Measurements from ENCODE around the gene IRAK2.
"Not testable (repeated sequence)": the region's sequence is repeated elsewhere in the genome, so short reads cannot be mapped to it uniquely, and the experiment has no call there.

IRAK2 gene

DNA sequence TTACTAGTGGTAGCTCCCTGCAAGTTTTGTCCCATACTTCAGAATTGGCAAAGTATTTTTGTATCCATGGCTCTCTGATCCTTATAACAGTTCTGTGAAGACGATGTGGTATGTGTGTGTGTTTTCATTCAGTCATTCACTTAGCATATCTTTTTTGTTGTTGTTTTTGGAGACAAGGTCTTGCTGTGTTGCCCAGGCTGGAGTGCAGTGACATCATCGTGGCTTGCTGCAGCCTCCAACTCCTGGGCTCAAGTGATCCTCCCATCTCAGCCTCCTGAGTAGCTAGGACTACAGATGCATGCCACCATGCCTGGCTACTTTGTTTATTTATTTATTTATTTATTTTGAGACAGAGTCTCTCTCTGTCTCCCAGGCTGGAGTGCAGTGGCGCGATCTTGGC, 11.4 kb downstream of the IRAK2 start:
- not testable (repeated sequence) for H3K4me3 ChIP-seq (ENCODE audit: low read length in 2 of 2); H3K27ac ChIP-seq (ENCODE audit: low read depth in 2 of 2, low read length in 2 of 2); H3K27me3 ChIP-seq (ENCODE audit: control insufficient read depth in 2 of 2, insufficient read depth in 2 of 2, low read length in 2 of 2); H3K4me1 ChIP-seq (ENCODE audit: control insufficient read depth in 2 of 2, insufficient read depth in 2 of 2, low read length in 2 of 2); H3K9me3 ChIP-seq (ENCODE audit: control insufficient read depth in 2 of 2, low read length in 2 of 2); H3K36me3 ChIP-seq (ENCODE audit: control insufficient read depth in 2 of 2, insufficient read depth in 2 of 2, low read length in 2 of 2); H3K9ac ChIP-seq (ENCODE audit: low read depth in 1 of 2, low read length in 2 of 2)

DNA sequence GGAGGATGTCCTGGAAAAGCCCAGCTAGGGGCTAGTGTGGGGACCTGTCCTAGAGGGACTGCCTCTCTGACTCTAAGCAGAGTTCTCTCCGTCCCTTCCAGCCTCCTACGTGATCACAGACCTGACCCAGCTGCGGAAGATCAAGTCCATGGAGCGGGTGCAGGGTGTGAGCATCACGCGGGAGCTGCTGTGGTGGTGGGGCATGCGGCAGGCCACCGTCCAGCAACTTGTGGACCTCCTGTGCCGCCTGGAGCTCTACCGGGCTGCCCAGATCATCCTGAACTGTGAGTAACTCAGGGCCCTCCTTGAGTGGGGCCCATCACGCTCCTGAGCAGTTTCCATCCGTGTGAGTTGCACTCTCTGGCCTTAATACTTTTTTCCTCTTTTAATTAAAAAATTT, 13.0 kb downstream of the IRAK2 start:
- no peaks in the 10 kb centered on the region for H3K4me1 ChIP-seq (ENCODE audit: control insufficient read depth in 2 of 2, insufficient read depth in 2 of 2, low read length in 2 of 2)
- no peaks in the 10 kb centered on the region for H3K9me3 ChIP-seq (ENCODE audit: control insufficient read depth in 2 of 2, low read length in 2 of 2)

DNA sequence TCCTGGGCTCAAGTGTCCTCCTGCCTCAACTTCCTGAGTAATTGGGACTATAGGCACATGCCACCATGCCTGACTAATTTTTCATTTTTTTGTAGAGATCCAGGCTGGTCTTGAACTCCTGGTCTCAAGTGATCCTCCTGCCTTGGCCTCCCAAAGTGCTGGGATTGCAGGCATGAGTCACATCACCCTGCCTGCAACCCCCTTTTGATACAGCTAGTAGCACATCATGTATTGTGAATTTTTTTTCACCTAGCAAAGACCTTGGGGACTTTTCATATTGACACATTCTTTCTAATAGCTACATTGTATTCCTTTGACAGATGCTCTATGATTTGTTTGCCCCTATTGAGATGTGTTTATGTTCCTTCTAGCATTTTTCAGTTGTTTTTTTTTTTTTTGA, 14.2 kb downstream of the IRAK2 start:
- Histone ChIP-seq H3K27ac (ENCODE audit: low read depth in 2 of 2, low read length in 2 of 2) (no peak overlapping the region), H3K9me3 (ENCODE audit: control insufficient read depth in 2 of 2, low read length in 2 of 2) (no peaks in the 10 kb centered on the region), H3K27me3 (ENCODE audit: control insufficient read depth in 2 of 2, insufficient read depth in 2 of 2, low read length in 2 of 2) (no peaks in the 10 kb centered on the region), H3K4me3 (ENCODE audit: low read length in 2 of 2) (no peak overlapping the region), H3K9ac (ENCODE audit: low read depth in 1 of 2, low read length in 2 of 2) (no peak overlapping the region), H3K4me1 (ENCODE audit: control insufficient read depth in 2 of 2, insufficient read depth in 2 of 2, low read length in 2 of 2) (no peaks in the 10 kb centered on the region), H3K36me3 (ENCODE audit: control insufficient read depth in 2 of 2, insufficient read depth in 2 of 2, low read length in 2 of 2) (no peaks in the 10 kb centered on the region)

More for the DNA sequence above, 13.0 kb downstream of the IRAK2 start:
- H3K9ac ChIP-seq (ENCODE audit: low read depth in 1 of 2, low read length in 2 of 2), result no peak overlapping the region
- H3K4me3 ChIP-seq (ENCODE audit: low read length in 2 of 2), result no peak overlapping the region
- H3K27ac ChIP-seq (ENCODE audit: low read depth in 2 of 2, low read length in 2 of 2), result no peak overlapping the region
- H3K36me3 ChIP-seq (ENCODE audit: control insufficient read depth in 2 of 2, insufficient read depth in 2 of 2, low read length in 2 of 2), result no peaks in the 10 kb centered on the region
- no peaks in the 10 kb centered on the region for H3K27me3 ChIP-seq (ENCODE audit: control insufficient read depth in 2 of 2, insufficient read depth in 2 of 2, low read length in 2 of 2)

DNA sequence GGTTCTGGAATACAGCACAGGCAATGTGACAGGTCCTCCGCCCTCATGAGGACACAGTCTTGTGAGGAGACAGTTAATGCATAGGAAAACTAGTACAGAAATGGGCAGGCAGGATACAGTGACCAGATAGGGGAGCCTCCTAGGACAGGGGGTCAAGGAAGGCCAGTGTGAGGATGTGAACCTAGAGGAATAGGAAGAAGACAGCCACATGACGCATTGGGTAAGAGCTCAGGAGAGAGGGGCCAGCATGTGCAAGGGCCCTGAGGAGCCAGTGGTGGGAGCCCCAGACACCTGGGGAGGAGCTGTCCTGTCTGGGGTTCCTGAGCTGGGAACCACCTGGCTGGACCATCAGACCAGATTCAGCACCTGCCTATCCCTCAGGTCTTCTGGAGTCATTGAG, 15.6 kb downstream of the IRAK2 start:
- no peak overlapping the region for H3K27ac ChIP-seq (ENCODE audit: low read depth in 2 of 2, low read length in 2 of 2)

DNA sequence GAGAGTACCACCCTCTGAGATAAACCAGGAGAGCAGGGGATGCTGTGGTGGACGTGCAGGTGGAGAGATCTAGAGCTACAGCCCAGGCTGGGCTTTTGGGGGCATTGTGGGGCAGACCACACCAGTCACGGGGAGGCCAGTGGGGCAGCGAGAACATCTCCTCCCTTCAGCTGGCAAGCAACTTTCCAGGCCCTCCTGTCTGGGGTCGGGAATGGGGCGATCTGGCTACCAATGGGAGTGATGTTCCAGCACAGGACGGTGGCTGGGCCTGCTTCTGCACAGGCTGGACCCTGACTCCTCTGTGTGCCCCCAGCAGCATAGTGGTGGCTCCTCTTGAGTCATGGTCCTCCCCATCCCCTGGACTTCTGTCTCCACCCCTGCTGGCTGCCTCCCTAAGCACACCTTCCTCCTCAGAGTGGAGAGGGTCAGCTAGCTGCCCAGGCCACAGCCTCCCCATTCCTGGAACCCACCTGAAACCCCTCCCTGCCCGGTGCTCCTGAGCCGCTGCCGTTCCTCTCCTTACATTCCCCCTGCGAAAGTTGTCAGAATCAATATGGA, 16.1 kb downstream of the IRAK2 start:
- Histone ChIP-seq H3K9me3 (ENCODE audit: control insufficient read depth in 2 of 2, low read length in 2 of 2) (no peaks in the 10 kb centered on the region), H3K4me1 (ENCODE audit: control insufficient read depth in 2 of 2, insufficient read depth in 2 of 2, low read length in 2 of 2) (no peaks in the 10 kb centered on the region), H3K4me3 (ENCODE audit: low read length in 2 of 2) (no peak overlapping the region), H3K36me3 (ENCODE audit: control insufficient read depth in 2 of 2, insufficient read depth in 2 of 2, low read length in 2 of 2) (no peaks in the 10 kb centered on the region), H3K27ac (ENCODE audit: low read depth in 2 of 2, low read length in 2 of 2) (no peak overlapping the region), H3K27me3 (ENCODE audit: control insufficient read depth in 2 of 2, insufficient read depth in 2 of 2, low read length in 2 of 2) (no peaks in the 10 kb centered on the region), H3K9ac (ENCODE audit: low read depth in 1 of 2, low read length in 2 of 2) (no peak overlapping the region)

More for the DNA sequence above, 15.6 kb downstream of the IRAK2 start:
- Histone ChIP-seq H3K4me1 (ENCODE audit: control insufficient read depth in 2 of 2, insufficient read depth in 2 of 2, low read length in 2 of 2) (no peaks in the 10 kb centered on the region), H3K4me3 (ENCODE audit: low read length in 2 of 2) (no peak overlapping the region), H3K36me3 (ENCODE audit: control insufficient read depth in 2 of 2, insufficient read depth in 2 of 2, low read length in 2 of 2) (no peaks in the 10 kb centered on the region), H3K9me3 (ENCODE audit: control insufficient read depth in 2 of 2, low read length in 2 of 2) (no peaks in the 10 kb centered on the region), H3K9ac (ENCODE audit: low read depth in 1 of 2, low read length in 2 of 2) (no peak overlapping the region), H3K27me3 (ENCODE audit: control insufficient read depth in 2 of 2, insufficient read depth in 2 of 2, low read length in 2 of 2) (no peaks in the 10 kb centered on the region)

DNA sequence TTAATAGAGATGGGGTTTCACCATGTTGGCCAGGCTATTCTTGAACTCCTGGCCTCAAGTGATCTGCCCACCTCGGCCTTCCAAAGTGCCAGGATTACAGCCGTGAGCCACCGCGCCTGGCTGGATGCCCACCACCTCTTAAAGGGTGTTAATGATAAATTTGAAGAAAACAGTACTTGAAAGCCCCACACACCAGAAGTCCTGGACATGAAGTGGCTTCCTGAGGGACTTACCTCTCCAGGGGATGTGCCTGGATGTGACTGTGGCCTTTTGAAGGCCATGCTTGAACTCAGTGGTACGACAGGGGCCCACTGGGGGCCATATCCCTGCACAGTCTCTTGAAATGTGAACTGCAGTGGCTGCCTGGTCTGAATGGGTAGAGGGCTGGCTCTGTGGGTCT, 18.2 kb downstream of the IRAK2 start:
- Histone ChIP-seq H3K27me3 (ENCODE audit: control insufficient read depth in 2 of 2, insufficient read depth in 2 of 2, low read length in 2 of 2) (no peaks in the 10 kb centered on the region), H3K27ac (ENCODE audit: low read depth in 2 of 2, low read length in 2 of 2) (no peak overlapping the region), H3K36me3 (ENCODE audit: control insufficient read depth in 2 of 2, insufficient read depth in 2 of 2, low read length in 2 of 2) (no peaks in the 10 kb centered on the region), H3K4me3 (ENCODE audit: low read length in 2 of 2) (no peak overlapping the region), H3K9ac (ENCODE audit: low read depth in 1 of 2, low read length in 2 of 2) (no peak overlapping the region), H3K4me1 (ENCODE audit: control insufficient read depth in 2 of 2, insufficient read depth in 2 of 2, low read length in 2 of 2) (peaks cover 0 to 2% of the 10 kb centered on the region in 2 donors), H3K9me3 (ENCODE audit: control insufficient read depth in 2 of 2, low read length in 2 of 2) (no peaks in the 10 kb centered on the region)

DNA sequence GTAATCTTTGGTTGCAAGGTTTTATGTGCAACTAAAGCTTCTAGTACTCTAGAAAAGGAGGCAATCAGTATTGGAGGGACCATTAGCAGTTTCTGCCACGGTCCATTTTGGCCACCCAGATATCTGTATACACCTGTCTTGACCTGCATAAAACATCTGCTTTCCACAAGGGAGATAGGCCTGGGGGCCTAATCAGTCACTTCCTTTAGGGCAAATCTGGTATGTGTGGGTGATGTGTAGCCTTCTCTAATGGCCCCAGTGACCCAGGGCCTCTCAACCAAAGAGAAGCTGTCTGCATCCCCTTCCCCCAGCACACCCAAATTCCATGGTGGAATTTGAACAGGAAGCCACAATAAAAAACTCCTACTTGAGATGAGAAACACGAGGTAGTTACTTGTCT, 19.5 kb downstream of the IRAK2 start:
- no peak overlapping the region for H3K27ac ChIP-seq (ENCODE audit: low read depth in 2 of 2, low read length in 2 of 2)
- no peak overlapping the region for H3K9ac ChIP-seq (ENCODE audit: low read depth in 1 of 2, low read length in 2 of 2)
- no peaks in the 10 kb centered on the region for H3K27me3 ChIP-seq (ENCODE audit: control insufficient read depth in 2 of 2, insufficient read depth in 2 of 2, low read length in 2 of 2)
- no peak overlapping the region for H3K4me3 ChIP-seq (ENCODE audit: low read length in 2 of 2)
- H3K4me1 ChIP-seq (ENCODE audit: control insufficient read depth in 2 of 2, insufficient read depth in 2 of 2, low read length in 2 of 2), result peaks cover 2 to 5% of the 10 kb centered on the region in 2 donors
- no peaks in the 10 kb centered on the region for H3K9me3 ChIP-seq (ENCODE audit: control insufficient read depth in 2 of 2, low read length in 2 of 2)
- H3K36me3 ChIP-seq (ENCODE audit: control insufficient read depth in 2 of 2, insufficient read depth in 2 of 2, low read length in 2 of 2), result no peaks in the 10 kb centered on the region

DNA sequence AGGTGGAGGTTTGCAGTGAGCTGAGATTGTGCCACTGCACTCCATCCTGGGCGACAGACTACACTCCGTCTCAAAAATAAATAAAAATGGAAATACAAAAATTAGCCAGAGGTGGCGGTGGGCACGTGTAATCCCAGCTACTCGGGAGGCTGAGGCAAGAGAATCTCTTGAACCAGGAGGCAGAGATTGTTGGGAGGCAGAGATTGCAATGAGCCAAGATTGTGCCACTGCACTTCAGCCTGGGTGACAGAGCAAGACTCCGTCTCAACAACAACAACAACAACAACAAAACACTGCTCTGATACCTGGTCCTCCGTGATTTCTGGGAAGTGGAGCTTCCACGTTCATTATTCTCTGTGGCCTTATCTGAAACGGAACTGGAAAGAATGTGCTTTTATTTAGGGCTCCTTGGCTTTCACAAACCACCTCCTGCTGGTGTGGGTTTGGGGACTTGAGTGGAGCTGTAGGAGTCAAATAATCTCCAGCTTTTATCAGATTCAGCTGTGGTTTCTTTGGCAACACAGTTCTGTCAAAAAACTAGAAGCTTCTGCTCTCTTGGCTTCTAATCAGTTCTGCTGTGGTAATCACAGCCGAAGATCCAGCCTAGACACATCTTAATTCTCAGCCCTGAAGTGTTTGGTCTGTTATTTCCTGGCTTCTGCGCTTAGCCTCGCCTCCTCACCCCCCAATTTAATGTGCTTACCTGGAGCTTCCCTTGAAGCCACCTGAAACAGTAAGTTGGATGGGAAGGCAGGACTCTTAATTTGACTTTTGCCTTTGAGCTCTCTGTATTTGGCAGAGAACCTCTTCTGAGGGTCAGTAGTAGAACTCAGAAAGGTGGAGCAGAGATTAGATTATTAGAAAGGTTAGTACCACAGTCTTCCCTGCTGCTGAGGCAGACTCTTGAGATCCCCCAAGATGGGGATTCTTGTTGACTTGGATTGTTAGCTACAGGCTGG, 21.4 kb downstream of the IRAK2 start:
- Histone ChIP-seq H3K36me3 (ENCODE audit: control insufficient read depth in 2 of 2, insufficient read depth in 2 of 2, low read length in 2 of 2) (no peaks in the 10 kb centered on the region), H3K27me3 (ENCODE audit: control insufficient read depth in 2 of 2, insufficient read depth in 2 of 2, low read length in 2 of 2) (no peaks in the 10 kb centered on the region), H3K4me3 (ENCODE audit: low read length in 2 of 2) (no peak overlapping the region), H3K4me1 (ENCODE audit: control insufficient read depth in 2 of 2, insufficient read depth in 2 of 2, low read length in 2 of 2) (peaks cover 9 to 20% of the 10 kb centered on the region in 2 donors), H3K27ac (ENCODE audit: low read depth in 2 of 2, low read length in 2 of 2) (no peak overlapping the region), H3K9me3 (ENCODE audit: control insufficient read depth in 2 of 2, low read length in 2 of 2) (no peaks in the 10 kb centered on the region), H3K9ac (ENCODE audit: low read depth in 1 of 2, low read length in 2 of 2) (no peak overlapping the region)

DNA sequence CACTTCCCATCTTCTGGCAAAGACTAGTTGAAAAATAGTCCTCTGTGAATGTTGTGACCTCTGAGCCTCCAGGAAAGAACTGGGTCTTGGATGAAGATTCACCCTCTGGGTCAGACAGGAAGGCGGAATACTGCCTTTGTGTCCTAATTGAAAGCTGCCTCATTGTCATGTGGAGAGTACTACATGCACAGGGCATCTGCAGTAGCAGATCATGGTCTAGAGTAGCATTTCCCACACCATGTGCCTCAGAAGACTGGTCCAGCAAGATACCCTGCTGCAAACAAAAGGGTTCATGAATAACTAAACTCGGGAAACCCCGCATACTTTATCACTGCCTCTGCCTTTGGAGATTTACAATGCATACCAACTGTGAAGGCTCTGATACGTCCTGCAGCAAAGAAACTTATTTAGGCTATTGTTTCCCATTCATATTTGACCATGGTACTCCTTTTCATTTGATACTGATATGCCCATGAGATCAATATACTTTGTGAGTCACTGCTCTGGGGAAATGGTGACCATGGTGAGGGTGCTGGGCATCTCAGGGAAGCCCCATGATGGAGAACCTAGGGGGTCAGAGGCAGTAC, 22.7 kb downstream of the IRAK2 start:
- no peak overlapping the region for H3K9ac ChIP-seq (ENCODE audit: low read depth in 1 of 2, low read length in 2 of 2)
- H3K27me3 ChIP-seq (ENCODE audit: control insufficient read depth in 2 of 2, insufficient read depth in 2 of 2, low read length in 2 of 2), result no peaks in the 10 kb centered on the region
- H3K4me1 ChIP-seq (ENCODE audit: control insufficient read depth in 2 of 2, insufficient read depth in 2 of 2, low read length in 2 of 2), result peaks cover 20 to 33% of the 10 kb centered on the region in 2 donors
- H3K27ac ChIP-seq (ENCODE audit: low read depth in 2 of 2, low read length in 2 of 2), result no peak overlapping the region
- H3K4me3 ChIP-seq (ENCODE audit: low read length in 2 of 2), result no peak overlapping the region
- no peaks in the 10 kb centered on the region for H3K36me3 ChIP-seq (ENCODE audit: control insufficient read depth in 2 of 2, insufficient read depth in 2 of 2, low read length in 2 of 2)
- H3K9me3 ChIP-seq (ENCODE audit: control insufficient read depth in 2 of 2, low read length in 2 of 2), result no peaks in the 10 kb centered on the region

DNA sequence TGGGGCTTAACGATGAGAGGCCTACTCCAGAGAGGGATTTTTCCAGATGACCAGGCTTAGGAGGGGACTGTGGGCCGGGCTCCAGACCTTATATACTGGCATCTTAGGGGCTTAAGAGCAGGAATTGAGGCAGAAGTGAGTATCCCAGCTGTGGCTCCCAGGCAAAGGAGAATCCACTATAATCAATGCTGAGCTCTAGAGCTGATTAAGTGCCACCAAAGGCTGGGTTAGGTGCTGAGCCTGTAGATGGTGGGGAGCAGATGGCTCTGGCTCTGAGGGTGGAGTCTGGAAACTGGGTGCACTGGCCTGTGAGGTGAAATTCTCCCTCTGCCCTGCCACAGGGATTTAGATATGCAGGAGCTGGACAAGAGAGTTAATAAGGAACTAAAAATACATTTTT, 23.2 kb downstream of the IRAK2 start:
- peaks cover 25 to 38% of the 10 kb centered on the region in 2 donors for H3K4me1 ChIP-seq (ENCODE audit: control insufficient read depth in 2 of 2, insufficient read depth in 2 of 2, low read length in 2 of 2)
- no peak overlapping the region for H3K9ac ChIP-seq (ENCODE audit: low read depth in 1 of 2, low read length in 2 of 2)
- no peak overlapping the region for H3K27ac ChIP-seq (ENCODE audit: low read depth in 2 of 2, low read length in 2 of 2)
- H3K4me3 ChIP-seq (ENCODE audit: low read length in 2 of 2), result no peak overlapping the region
- H3K9me3 ChIP-seq (ENCODE audit: control insufficient read depth in 2 of 2, low read length in 2 of 2), result no peaks in the 10 kb centered on the region
- no peaks in the 10 kb centered on the region for H3K27me3 ChIP-seq (ENCODE audit: control insufficient read depth in 2 of 2, insufficient read depth in 2 of 2, low read length in 2 of 2)
- H3K36me3 ChIP-seq (ENCODE audit: control insufficient read depth in 2 of 2, insufficient read depth in 2 of 2, low read length in 2 of 2), result no peaks in the 10 kb centered on the region
